ENCODE data around the gene NXPH2.
"Not testable (repeated sequence)": the region's sequence is repeated elsewhere in the genome, so short reads cannot be mapped to it uniquely, and the experiment has no call there.

The NXPH2 gene

GRCh38 chr2:138708682-138709241, 71.4 kb downstream of the NXPH2 start:
- DNase-seq (ENCODE audit: low read depth): no peak

- DNase-seq (ENCODE audit: low read depth): no peak
Measured at GRCh38 chr2:138707392-138708074, 72.7 kb downstream of the NXPH2 start.

- no peak for DNase-seq (ENCODE audit: low read depth)
Measured at GRCh38 chr2:138703242-138703641, 76.9 kb downstream of the NXPH2 start.

DNA sequence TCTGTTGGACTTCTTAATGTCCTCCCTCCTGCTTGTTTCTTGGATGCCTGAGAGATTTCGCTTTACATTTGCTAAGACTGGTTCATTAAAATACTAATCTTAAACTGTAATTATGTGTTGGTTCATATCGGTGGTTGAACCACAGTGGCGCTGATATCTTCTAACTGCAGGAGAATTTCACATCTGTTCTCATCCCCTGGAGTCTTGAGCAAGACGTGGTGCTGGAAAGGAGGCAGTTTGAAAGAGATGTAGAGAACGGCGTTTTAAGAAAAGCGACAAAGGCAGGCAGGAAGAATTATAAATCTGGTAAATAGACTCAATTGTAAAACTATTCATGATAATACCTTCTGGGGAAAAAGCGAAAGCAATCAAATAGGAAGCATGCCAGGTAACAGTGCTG, 79.5 kb downstream of the NXPH2 start:
- DNase-seq (ENCODE audit: low read depth): no peak

DNA sequence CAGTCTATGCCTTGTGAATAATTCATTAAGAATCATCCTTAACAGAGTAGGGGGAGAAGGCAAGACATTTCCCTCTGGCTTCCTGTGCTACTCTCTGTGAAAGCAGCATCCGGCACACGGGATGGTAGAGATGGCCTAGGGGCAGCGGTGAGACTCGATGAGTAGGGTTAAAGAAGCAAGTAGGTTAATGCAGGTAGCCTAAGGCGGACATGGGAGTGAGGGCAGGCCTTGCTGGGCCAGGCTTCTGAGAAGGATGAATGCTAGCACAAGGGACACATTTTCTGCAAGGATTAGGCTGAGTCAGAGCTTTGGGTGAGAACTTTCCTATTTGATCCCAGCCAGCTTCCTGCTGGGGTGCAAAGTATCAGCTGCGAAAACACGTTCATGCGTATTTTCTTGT, 80.8 kb downstream of the NXPH2 start:
- DNase-seq (ENCODE audit: low read depth): no peak

- DNase-seq (ENCODE audit: low read depth): no peak
Measured at GRCh38 chr2:138698428-138698827, 81.8 kb downstream of the NXPH2 start.

DNA sequence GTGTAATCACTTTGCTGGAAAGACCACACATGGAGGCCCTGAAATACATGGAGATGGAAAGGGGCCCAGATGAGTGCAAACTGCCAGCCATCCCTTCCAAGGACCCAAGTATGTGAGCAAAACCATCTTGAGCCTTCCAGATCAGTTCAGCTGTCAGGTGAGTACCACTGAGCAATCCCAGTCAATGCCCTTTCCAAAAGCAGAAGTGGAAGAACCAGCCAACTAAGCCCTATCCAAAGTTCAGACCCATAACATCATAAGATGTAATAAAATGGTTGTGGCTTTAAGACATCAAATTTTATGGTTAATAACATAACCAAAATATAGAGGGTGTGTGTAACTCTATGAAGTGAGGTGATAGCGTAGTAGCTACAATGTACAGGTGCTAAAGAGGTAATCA, 88.5 kb downstream of the NXPH2 start:
- DNase-seq (ENCODE audit: low read depth): no peak

DNA sequence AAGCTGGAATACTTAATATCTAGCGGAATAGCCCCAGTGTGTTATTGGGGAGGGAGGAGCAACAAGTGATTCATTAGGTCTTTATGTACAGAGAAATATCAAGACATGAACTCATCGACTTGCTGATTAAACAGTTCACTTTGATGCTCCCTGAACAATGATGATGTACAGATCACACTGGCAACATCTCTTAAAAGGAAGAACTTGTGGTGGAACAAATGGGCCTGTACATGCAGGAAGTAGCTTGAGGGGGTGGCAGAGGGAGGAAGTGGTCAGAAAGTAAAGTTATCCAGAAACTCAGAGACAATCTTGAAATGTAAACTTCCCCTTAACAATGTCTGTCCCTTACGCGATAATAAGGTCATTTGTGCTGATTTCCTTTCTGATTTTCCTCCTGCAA, 90.5 kb downstream of the NXPH2 start:
- no peak for DNase-seq (ENCODE audit: low read depth)

- no peak for DNase-seq (ENCODE audit: low read depth)
Measured at GRCh38 chr2:138682163-138682562, 98.0 kb downstream of the NXPH2 start.

GRCh38 chr2:138677221-138677620, 103.0 kb downstream of the NXPH2 start:
- DNase-seq (ENCODE audit: low read depth): no peak

GRCh38 chr2:138676619-138677021, 103.6 kb downstream of the NXPH2 start:
- no peak for DNase-seq (ENCODE audit: low read depth)

GRCh38 chr2:138671566-138671965, 108.6 kb downstream of the NXPH2 start:
- no peak for DNase-seq (ENCODE audit: low read depth)

DNA sequence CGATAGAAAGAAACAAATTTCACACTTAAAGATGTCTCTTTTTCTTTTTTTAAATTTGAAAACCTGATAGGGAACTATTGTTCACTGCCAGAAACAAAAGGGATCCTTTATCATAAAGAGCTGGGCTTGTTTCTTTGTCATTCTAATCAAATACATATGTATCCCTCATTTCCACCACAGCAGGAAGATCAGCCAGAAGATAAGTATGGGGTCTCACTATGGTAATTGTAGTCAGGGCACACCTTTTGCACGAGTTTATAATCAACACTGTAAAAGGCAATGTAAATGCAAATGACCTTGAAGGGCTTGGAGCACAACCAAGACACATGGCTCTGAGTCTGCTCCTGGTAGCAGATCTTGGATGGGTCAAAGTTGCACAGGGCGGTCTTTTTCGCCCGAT, 109.5 kb downstream of the NXPH2 start:
- no peak for DNase-seq (ENCODE audit: low read depth)

GRCh38 chr2:138665937-138666336, 114.3 kb downstream of the NXPH2 start:
- DNase-seq (ENCODE audit: low read depth): no peak

DNA sequence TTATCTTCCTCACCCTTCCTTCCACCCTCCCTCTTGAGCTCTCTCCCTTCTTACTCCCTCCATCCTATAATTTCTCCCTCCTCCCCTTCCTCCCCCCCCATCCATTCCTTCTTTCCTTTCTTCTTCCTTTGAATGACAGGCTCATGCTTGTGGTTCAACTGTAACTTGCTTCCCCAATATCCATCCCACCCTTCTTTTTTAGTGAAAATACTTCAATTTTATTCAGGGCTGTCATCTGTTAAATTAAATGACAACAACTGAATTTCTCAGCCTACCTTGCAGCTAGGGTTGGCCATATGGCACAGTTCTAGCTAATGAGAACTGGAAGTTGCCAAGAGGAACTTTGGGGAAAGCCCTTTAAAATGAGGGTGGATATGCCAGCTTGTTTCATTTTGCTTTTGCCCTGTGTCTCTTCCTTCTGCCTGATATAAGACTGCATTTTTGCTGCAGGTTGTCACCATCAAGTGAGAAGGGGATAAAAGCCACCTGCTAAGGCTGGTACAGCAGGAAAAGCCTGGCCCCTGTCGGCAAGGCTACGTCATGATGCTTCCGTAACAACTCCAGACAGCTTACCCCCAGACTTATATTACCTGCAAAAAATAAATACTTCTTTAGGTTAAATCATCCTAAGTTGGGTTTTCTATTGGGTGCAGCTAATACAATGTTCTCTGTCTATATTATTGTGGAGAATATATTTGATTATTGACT, 121.8 kb downstream of the NXPH2 start:
- DNase-seq (ENCODE audit: low read depth): no peak

DNA sequence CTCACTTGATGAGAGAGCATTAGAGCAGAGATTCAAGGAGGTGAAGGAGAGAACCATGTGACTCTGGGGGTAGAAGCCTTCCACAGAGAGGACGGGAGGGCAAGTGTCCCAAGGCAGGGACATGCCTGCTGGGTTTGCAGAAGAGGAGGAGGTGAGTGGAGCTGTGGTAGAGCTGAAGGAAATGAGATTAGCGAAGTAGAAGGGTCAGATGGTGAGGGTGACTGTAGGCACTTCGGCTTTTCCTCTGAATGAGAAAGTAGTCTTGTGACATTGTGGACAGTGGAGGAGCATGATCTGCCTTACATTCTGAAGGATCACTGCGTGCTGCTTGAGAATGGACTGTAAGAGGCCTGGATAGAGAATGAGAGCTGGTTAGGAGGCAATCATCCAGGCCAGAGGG, 126.0 kb downstream of the NXPH2 start:
- no peak for DNase-seq (ENCODE audit: low read depth)

GRCh38 chr2:138652378-138652777, 127.8 kb downstream of the NXPH2 start:
- no peak for DNase-seq (ENCODE audit: low read depth)

- no peak for DNase-seq (ENCODE audit: low read depth)
Measured at GRCh38 chr2:138649571-138649970, 130.6 kb downstream of the NXPH2 start.

GRCh38 chr2:138648606-138649005, 131.6 kb downstream of the NXPH2 start:
- DNase-seq (ENCODE audit: low read depth): no peak

- not testable (repeated sequence) for DNase-seq (ENCODE audit: low read depth)
Measured at GRCh38 chr2:138644776-138645175, 135.4 kb downstream of the NXPH2 start.

DNA sequence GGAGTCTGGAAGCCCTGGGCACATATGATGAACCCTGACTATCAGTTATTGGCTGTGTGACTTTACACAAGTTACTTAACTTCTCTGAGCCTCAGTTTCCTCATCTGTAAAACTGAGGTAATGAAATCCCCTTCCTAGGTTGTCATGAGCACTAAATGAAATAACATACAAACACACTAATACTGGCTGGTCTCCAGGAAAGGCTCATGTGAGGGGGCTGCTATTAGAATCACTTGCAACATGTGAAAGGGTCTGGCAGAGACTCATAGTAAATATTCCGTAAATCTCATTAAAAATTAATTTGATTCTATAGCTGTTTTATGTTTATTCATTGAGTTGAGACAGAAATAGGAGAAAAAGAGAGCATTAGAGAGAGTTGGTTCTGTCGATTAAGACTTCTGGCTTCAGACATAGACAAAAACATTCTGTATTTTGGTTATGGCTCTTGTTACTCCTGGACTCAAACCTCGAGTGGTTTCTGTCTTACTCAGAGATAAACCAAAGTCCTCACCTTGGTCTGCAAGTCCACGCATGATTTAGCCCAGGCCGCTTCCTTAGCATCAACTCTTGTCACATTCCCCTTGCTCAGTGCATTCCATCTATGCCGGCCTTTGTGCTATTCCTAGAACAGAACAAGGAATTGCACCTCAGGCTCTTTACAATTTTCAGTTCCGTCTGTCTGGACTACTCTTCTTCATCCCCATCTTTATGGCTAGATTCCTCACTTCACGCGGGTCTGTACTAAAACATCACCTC, 139.1 kb downstream of the NXPH2 start:
- DNase-seq (ENCODE audit: low read depth): no peak

GRCh38 chr2:138637686-138638085, 142.5 kb downstream of the NXPH2 start:
- DNase-seq (ENCODE audit: low read depth): no peak

DNA sequence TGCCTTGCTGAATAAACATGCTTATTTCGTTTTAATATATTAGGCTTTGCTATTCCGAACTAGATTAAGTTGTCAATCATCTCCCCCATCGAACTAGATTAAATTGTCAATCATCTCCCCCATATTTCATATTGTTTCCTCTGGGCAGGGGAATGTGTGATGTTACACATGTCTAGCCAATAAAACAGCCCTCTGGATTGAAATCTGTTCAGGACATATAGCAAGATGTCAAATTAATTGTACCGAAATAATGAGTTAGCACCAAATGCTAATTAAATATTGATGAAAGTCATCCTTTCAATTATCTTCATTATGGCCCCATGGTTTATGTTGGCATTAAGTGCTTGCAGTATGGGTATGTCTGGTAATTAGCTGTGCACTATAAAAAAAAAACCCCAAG, 143.1 kb downstream of the NXPH2 start:
- DNase-seq (ENCODE audit: low read depth): no peak
